ENCODE data around the gene NELL1. TPM values are rescaled to one million over a fixed set of nuclear protein-coding genes. Genes with fewer than 3 reads are reported as not detected.

NELL1 gene
- total and polyA plus RNA-seq, 2 donors (not counting 1 experiment from before 2014, with no cell fraction given) = not detected

DNA sequence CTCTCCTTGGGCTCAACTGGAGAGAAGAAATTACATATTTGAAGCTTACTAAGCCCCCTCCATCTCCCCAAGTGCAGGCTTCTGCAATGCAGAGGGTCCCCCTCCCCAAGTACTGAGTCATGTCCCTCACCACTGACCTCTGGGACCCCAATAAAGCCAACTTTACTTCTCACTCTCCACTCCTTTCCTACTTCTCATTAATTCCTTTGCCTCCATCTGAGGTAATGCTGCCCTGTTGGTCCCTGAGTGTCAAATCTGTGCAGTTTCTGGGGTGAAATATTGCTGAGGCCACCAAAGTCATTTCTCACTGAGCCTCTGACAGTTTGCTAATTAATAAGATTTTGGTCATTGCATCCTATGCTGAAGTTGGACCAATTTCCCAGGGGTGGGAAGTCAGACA lies 101.6 kb downstream of the NELL1 start:
- TF ChIP-seq EZH2 (IDR thresholded peaks at IDR 0.05; ENCODE audit: low read length, missing control alignments) (no peak), CTCF (conservative IDR thresholded peaks at IDR 0.05 in 1 of 2, IDR thresholded peaks at IDR 0.05 in 1 of 2; ENCODE audit: low read depth in 1 of 2, low read length in 2 of 2) (no peak)
- Histone ChIP-seq H3K27ac (ENCODE audit: insufficient read depth, low read length) (no peak overlapping the region), H3K4me2 (ENCODE audit: extremely low read depth, insufficient read depth, low read length) (no peak overlapping the region), H3K9me3 (ENCODE audit: control insufficient read depth, insufficient read depth, low read depth, low read length) (no peaks in the 10 kb centered on the region), H3K27me3 (ENCODE audit: control insufficient read depth, insufficient read depth, low read length) (no peaks in the 10 kb centered on the region), H3K36me3 (ENCODE audit: control insufficient read depth, insufficient read depth, low read length) (no peaks in the 10 kb centered on the region), H2AFZ (ENCODE audit: low read length) (no peak overlapping the region), H4K20me1 (ENCODE audit: control insufficient read depth, extremely low read depth, insufficient read depth, low read length) (no peaks in the 10 kb centered on the region), H3K79me2 (ENCODE audit: control insufficient read depth, insufficient read depth, low read length) (no peaks in the 10 kb centered on the region), H3K9ac (ENCODE audit: insufficient read depth, low read length) (no peak overlapping the region), H3K4me1 (ENCODE audit: control insufficient read depth, extremely low read depth, insufficient read depth, low read length) (no peaks in the 10 kb centered on the region), H3K4me3 (replicated peaks in 1 of 4; ENCODE audit: control extremely low read depth in 1 of 4, insufficient read depth in 1 of 4, low read depth in 3 of 4, low read length in 4 of 4) (no peak overlapping the region)
- DNase-seq (ENCODE audit: low read depth in 2 of 2) = no peak

DNA sequence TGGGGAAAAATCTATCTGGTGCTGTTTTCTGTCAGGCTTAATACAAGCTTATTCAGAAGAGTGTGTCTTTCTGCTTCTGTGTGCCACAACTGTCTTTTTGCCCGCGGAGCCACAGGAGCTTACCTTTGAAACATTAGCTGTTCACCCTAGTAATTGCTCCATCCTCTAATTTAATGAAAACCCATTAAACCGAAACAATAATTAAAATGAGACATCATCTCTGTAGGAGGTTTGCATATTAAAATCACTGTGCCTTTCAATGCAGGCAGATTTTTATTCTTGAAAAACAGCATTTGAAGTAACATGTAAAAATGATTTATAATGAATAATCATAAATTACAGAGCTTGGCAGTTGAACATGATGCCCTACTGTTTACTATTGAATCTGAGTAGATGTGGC lies 102.3 kb downstream of the NELL1 start:
- TF ChIP-seq CTCF (conservative IDR thresholded peaks at IDR 0.05 in 1 of 2, IDR thresholded peaks at IDR 0.05 in 1 of 2; ENCODE audit: low read depth in 1 of 2, low read length in 2 of 2) = no peak
- no peak for TF ChIP-seq EZH2 (IDR thresholded peaks at IDR 0.05; ENCODE audit: low read length, missing control alignments)
- Histone ChIP-seq H3K27ac (ENCODE audit: insufficient read depth, low read length) (no peak overlapping the region), H3K4me3 (replicated peaks in 1 of 4; ENCODE audit: control extremely low read depth in 1 of 4, insufficient read depth in 1 of 4, low read depth in 3 of 4, low read length in 4 of 4) (no peak overlapping the region), H3K4me2 (ENCODE audit: extremely low read depth, insufficient read depth, low read length) (no peak overlapping the region), H2AFZ (ENCODE audit: low read length) (no peak overlapping the region), H4K20me1 (ENCODE audit: control insufficient read depth, extremely low read depth, insufficient read depth, low read length) (no peaks in the 10 kb centered on the region), H3K36me3 (ENCODE audit: control insufficient read depth, insufficient read depth, low read length) (no peaks in the 10 kb centered on the region), H3K9me3 (ENCODE audit: control insufficient read depth, insufficient read depth, low read depth, low read length) (no peaks in the 10 kb centered on the region), H3K27me3 (ENCODE audit: control insufficient read depth, insufficient read depth, low read length) (no peaks in the 10 kb centered on the region), H3K4me1 (ENCODE audit: control insufficient read depth, extremely low read depth, insufficient read depth, low read length) (no peaks in the 10 kb centered on the region), H3K79me2 (ENCODE audit: control insufficient read depth, insufficient read depth, low read length) (no peaks in the 10 kb centered on the region), H3K9ac (ENCODE audit: insufficient read depth, low read length) (no peak overlapping the region)
- no peak for DNase-seq (ENCODE audit: low read depth in 2 of 2)

DNA sequence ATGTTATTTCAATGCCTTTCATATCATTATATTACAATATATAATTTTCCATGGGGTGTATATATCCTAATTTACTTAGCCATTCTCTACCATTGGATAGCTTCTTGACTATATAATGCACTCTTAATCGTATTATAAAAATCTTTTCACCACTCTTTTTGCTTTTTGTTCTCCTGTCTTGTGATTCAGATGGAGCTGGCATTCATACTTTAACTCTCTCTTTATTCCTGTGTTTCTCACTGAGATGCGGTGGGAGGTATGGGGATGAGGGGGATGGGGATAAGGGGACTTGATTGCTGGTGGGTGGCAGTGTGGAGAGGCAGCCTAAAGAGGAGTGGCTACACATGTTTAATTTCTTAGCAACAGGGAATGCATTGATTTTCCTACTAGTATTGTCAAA lies 105.9 kb downstream of the NELL1 start:
- TF ChIP-seq EZH2 (IDR thresholded peaks at IDR 0.05; ENCODE audit: low read length, missing control alignments) (no peak), CTCF (conservative IDR thresholded peaks at IDR 0.05 in 1 of 2, IDR thresholded peaks at IDR 0.05 in 1 of 2; ENCODE audit: low read depth in 1 of 2, low read length in 2 of 2) (no peak)
- Histone ChIP-seq H3K27ac (ENCODE audit: insufficient read depth, low read length) (no peak overlapping the region), H2AFZ (ENCODE audit: low read length) (no peak overlapping the region), H4K20me1 (ENCODE audit: control insufficient read depth, extremely low read depth, insufficient read depth, low read length) (no peaks in the 10 kb centered on the region), H3K4me2 (ENCODE audit: extremely low read depth, insufficient read depth, low read length) (no peak overlapping the region), H3K4me3 (replicated peaks in 1 of 4; ENCODE audit: control extremely low read depth in 1 of 4, insufficient read depth in 1 of 4, low read depth in 3 of 4, low read length in 4 of 4) (no peak overlapping the region), H3K36me3 (ENCODE audit: control insufficient read depth, insufficient read depth, low read length) (no peaks in the 10 kb centered on the region), H3K4me1 (ENCODE audit: control insufficient read depth, extremely low read depth, insufficient read depth, low read length) (no peaks in the 10 kb centered on the region), H3K79me2 (ENCODE audit: control insufficient read depth, insufficient read depth, low read length) (no peaks in the 10 kb centered on the region), H3K9me3 (ENCODE audit: control insufficient read depth, insufficient read depth, low read depth, low read length) (no peaks in the 10 kb centered on the region), H3K9ac (ENCODE audit: insufficient read depth, low read length) (no peak overlapping the region), H3K27me3 (ENCODE audit: control insufficient read depth, insufficient read depth, low read length) (no peaks in the 10 kb centered on the region)
- DNase-seq (ENCODE audit: low read depth in 2 of 2) = no peak
